Measurements from ENCODE around the gene ESRRG.

The ESRRG gene

DNA sequence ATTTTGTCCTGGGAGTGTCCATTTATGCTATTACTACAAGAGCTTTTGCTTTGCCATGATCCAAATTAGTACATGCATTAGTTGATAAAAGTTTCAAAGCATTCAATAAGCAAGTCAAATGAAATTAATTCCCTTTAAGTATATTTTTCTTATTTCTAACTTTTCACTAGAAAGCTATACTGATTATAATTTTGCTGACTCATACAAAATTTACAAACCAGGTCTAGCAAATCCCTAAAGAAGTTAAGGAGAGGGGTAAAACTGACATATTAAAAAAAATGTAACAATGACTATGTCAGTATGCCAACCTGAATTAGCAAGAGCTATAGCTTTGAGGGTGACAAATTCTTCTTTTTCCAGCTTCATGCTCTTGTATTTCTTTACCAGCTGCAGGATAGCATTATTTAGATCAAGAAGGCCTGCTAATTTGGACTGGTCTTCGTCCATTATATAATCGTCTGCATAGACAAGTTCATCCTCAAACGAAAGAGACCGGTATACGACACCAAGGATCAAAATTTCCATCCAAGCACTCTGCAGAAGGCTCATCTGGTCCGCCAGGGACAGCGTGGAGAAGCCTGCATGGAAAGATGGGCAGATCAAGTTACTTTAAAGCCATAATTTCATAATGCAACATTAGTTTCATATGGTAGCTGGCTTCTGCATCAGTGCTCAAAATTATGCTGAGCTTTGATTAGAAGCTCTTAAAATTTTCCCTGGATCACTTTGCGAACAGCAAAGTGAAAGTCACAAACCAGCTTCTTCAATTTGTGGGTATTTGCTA lies 204.2 kb downstream of the ESRRG start:
- no peak for DNase-seq (ENCODE audit: low read depth, low spot score)

DNA sequence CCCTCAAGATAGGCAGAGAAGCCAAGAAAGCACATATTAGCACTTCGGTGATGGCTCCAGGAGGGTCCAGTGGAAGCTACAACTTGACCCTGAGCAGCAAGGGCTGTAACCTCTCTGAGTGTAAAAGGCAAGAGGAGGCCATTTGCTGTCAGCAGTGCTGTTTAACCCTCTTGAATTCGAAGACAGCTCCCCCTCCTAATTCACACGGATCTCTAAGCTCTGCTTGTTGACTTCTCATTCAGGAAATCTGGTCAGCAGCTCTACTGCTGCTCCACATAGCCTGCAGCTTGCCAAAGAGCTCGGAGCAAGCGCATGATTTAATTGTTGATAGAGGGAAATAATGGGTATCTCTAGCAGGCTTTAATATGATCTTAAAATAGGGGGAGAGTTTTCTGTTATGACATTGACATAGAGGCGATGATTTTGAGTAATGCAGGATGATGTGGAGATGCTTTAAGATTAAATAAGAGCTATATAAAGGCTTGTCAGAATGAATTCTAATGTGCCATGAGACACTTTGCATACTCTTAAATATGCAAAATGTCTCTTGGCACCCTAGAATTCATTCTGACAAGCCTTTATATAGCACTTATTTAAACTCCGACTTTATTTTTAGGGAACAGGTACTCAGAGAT lies 220.6 kb downstream of the ESRRG start:
- peak; percentile 17 for DNase-seq (ENCODE audit: low read depth, low spot score)

DNA sequence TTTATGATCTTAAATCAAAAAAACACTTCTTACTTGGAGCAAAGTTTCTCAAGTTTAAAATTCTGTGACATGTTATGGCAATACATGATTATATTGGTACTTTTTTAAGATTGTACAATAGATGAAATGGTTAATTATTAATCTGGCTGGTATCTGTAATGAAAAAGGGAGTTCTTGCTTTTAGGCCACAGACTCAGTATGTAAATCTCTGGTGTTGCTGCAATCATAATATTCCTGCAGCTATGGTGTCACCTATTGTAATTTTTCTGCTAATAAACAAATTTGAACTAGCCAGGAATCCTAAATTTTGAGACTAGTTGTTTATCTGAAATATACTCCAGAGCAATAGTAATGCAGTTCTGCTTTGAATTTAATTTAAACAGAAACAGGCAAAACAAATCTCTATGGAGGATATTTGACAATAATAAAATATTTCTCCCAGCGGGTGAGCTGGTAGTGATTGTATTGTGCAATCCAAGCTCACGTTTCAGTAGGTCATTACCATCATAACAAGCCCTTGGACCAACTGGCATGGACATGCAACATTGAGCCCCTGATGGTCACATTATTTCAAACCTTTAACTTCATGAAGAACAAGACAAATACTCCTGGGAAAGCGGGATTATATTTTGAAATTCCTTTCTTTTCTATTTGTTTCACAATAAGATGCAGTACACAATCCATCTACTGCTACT lies 222.8 kb downstream of the ESRRG start:
- DNase-seq (ENCODE audit: low read depth, low spot score), result no peak

DNA sequence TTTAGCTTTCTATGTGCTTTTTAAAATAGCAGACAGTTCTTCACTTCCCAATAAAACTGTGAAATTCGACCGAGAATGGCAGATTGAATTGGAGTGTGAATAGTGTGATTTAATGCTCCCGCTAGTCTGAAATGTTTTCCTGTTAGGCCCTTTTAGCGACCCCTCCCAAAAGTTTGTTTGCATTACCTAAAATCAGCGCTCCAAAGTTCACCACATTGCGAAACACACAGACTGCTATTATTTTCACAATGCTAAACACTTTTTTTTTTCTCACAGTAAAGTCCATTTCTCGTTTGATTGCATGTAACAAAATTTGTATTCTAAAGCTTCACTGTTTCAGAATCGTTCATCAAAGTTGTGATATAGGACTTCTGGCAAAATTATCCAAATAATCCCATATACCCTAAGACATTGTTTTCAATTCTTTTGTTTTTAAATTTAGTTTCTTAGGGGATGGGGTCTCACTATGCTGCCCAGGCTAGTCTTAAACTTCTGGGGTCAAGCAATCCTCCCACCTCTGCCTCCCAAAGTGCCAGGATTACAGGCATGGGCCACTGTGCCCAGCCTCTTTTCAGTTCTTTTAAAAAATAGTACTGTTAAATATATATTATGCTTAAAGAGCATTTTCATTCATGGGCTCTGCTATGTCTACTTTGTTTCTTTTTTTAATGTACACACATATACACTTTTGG lies 223.5 kb downstream of the ESRRG start:
- no peak for DNase-seq (ENCODE audit: low read depth, low spot score)

DNA sequence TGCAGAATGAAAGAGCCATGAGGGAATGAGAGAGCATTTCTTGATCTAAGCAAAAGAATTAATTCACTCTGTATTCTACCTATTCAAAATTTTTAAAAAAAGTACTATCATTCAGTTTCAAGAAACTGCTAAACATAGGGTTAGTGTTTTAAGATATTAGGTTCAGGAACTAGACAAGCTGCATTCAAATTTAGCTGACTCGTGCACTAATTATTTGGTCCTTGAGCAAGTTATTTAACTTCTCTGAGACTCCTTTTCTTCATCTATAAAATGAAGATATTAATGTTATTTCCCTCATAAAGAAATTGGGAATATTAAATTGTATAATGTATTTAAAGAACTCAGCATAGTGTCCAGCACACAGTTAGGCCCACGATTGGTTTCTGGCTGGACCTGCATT lies 225.0 kb downstream of the ESRRG start:
- no peak for DNase-seq (ENCODE audit: low read depth, low spot score)

DNA sequence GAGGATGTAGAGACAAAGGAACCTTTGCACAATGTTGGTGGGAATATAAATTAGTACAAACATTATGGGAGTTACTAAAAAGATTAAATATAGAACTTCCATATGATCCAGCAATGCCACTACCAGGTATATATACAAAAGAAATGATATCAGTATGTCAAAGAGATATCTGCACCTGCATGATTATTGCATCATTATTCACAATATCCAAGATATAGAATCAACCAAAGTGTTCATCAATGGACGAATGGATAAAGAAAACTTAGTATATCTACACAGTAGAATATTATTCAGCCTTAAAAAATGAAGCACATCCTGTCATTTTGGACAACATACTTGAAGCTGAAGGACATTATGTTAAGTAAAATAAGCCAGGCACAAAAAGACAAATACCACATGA lies 238.2 kb downstream of the ESRRG start:
- no peak for DNase-seq (ENCODE audit: low read depth, low spot score)

- DNase-seq (ENCODE audit: low read depth, low spot score), result no peak
These were observed 239.4 kb downstream of the ESRRG start for GRCh38 chr1:216483672-216484401.

DNA sequence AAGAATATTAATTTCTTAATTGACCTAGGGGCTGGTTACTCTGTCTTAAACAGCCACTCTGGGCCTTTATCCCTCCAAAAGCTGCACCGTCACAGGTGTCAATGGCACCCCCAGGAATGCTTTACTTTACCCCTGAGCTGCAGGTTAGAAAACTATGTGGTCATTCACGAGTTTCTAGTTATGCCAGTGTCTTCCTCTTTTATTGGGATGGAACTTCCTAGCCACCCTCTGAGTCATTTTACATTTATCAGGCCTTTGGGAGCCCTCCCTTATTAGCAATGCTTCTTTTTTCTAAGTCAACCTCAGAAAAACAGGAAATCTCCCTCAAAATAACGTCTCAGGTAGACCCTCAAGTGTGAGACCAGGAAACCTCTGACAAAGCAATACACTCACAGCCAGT lies 240.6 kb downstream of the ESRRG start:
- DNase-seq (ENCODE audit: low read depth, low spot score), result no peak

GRCh38 chr1:216478238-216478637 lies 245.0 kb downstream of the ESRRG start:
- no peak for DNase-seq (ENCODE audit: low read depth, low spot score)

DNA sequence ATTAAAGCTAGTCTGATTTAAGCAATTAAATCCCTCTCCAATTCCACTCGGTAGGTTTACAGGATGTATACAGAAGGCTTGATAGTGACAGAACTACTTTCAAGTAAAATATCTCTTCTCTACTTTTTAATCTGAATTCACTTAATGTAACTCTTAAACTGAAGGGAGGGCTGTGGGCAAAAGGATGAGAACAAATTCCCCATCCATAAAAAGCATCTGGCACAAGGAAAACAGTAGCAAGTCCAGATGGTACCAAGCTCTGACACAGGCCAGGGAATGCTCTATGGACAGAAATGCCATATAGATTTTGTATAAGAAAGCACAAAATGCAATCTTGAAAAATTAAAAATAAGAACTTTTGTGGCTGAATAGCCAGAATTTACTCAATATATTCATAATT lies 246.9 kb downstream of the ESRRG start:
- no peak for DNase-seq (ENCODE audit: low read depth, low spot score)

- no peak for DNase-seq (ENCODE audit: low read depth, low spot score)
These were observed 247.5 kb downstream of the ESRRG start for GRCh38 chr1:216475659-216476276.

GRCh38 chr1:216466162-216466801 lies 256.9 kb downstream of the ESRRG start:
- no peak for DNase-seq (ENCODE audit: low read depth, low spot score)

DNA sequence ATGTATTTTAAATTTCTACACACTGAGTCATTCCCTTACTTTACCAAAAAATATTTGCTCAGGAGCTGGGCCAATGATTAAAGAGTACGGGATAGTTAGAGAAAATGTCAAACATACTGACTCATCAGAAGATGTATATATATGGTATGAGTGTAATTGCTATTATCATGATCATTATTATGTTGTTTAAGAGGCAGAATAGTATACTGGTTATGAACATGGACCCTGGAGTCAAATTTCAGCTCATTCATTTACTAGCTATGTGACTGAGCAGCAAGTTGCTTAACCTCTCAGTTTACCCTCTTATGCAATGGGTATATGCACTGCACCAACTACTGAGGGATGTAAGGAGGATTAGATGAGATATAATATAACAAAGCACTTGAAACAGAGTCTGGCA lies 258.7 kb downstream of the ESRRG start:
- no peak for DNase-seq (ENCODE audit: low read depth, low spot score)

GRCh38 chr1:216462066-216462775 lies 261.0 kb downstream of the ESRRG start:
- DNase-seq (ENCODE audit: low read depth, low spot score), result no peak

- no peak for DNase-seq (ENCODE audit: low read depth, low spot score)
These were observed 261.8 kb downstream of the ESRRG start for GRCh38 chr1:216461466-216461865.

GRCh38 chr1:216459651-216460207 lies 263.5 kb downstream of the ESRRG start:
- DNase-seq (ENCODE audit: low read depth, low spot score), result no peak

DNA sequence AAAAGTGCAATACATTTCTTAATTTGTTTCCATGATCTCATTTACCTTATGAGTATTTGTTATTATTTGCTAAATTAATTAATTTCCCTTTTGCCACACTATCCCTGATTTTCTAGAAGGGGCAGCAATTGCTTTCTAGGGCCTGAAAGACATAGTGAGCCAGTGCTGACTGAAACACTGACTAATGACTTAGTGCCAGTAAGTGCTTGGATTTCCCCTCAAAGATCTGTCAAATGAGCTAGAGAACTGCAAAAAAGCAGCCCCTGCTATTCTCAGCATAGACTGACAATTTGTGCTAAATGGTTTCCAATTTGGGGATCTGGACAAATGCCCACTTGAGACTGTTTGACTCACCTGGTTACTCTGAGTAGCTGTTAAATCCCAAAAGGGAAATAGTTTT lies 264.4 kb downstream of the ESRRG start:
- DNase-seq (ENCODE audit: low read depth, low spot score), result no peak

DNA sequence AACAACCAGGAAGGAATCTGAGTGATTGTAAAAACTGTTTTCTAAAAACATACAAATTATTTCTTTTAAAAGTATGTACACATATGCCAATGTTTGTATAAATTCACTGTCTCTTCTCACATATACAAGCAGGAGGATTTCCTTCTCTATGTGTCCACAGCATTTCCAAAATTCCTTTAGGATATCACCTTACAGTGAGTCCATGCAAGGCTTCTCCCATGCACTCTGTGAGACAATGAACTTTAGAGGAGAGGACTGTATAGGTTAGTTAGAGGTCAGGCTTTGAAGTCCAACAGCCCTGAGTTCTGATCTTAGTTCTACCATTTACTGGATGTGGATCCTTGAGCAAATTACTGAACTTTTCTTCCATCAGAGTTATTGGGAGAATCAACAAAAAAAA lies 265.9 kb downstream of the ESRRG start:
- no peak for DNase-seq (ENCODE audit: low read depth, low spot score)

DNA sequence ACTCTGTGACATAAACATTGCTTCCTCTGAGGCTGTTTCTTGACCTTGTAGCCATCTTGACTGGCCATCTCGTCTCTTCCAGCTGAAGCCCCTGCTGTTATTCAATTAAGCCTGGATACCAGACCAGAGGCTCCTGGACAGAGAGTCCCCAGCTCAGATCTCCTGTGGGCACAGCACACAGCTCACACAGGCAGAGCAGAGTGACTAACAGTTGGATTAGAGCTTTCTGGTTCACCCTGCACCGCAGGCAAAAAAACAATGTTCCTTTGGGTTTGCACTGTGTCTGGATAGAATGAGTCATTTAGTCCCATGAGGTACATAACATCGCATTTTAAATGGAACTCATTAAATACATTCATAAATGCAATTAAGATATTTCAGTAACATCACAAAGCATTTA lies 266.5 kb downstream of the ESRRG start:
- peak; percentile 10 for DNase-seq (ENCODE audit: low read depth, low spot score)

- no peak for DNase-seq (ENCODE audit: low read depth, low spot score)
These were observed 269.5 kb downstream of the ESRRG start for GRCh38 chr1:216453777-216454176.

All from ELF-1 (cell line).